Measurements from ENCODE around the gene TRPC1. TPM values are rescaled to one million over a fixed set of nuclear protein-coding genes. Genes with fewer than 3 reads are reported as not detected.

The TRPC1 gene
- total RNA-seq, 4 donors from 2014 or later: 20.5 to 120 (median 53.9) TPM

GRCh38 chr3:142849148-142849547 lies 125.3 kb downstream of the TRPC1 start:
- Histone ChIP-seq H3K4me1 (peaks cover 0 to 5% of the 10 kb centered on the region in 2 donors), H3K27me3 (no peaks in the 10 kb centered on the region), H3K4me3 (no peak overlapping the region), H3K27ac (no peak overlapping the region), H3K36me3 (no peaks in the 10 kb centered on the region), H3K9me3 (no peaks in the 10 kb centered on the region)
- TF ChIP-seq POLR2A (IDR thresholded peaks at IDR 0.05) (no peak), CTCF (IDR thresholded peaks at IDR 0.05) (no peak)
- DNase-seq: no peak
- intact Hi-C loops (cut with DNase I; ENCODE audit: low total_unique reads): no loop called here

DNA sequence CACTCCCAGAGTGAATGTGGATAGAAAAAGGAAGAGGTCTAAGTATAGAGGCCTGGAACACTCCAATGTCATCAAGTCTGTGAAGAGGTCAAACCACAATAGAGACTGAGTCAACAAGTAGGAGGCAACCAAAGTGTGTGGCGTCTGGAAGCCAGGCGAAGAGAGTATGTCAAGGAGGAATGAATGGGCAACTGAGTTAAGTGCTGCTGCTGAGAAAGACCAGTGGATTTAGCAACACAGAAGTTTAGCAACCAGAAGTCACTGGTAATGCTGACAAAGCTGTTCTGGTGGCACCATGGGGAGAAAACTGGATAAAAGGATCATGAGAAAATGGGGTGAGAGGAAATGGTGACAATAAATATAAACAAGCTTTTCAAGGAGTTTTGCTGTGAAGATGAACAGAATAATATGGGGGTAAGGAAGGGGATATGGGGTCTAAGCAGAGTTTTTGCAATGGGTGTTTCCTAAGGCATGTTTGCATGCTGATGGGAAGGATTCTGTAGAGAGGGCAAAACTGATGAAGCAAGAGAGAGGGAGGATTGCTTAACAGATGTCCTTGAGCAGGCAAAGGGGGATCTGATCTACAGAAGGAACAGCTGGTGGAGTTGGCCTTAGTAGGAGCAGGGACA lies 126.7 kb downstream of the TRPC1 start:
- Histone ChIP-seq H3K4me1 (peaks cover 0 to 6% of the 10 kb centered on the region in 2 donors), H3K36me3 (no peaks in the 10 kb centered on the region), H3K9me3 (no peaks in the 10 kb centered on the region), H3K27me3 (no peaks in the 10 kb centered on the region), H3K27ac (no peak overlapping the region), H3K4me3 (no peak overlapping the region)
- intact Hi-C loops (cut with DNase I; ENCODE audit: low total_unique reads): no loop called here
- no peak for DNase-seq
- TF ChIP-seq POLR2A (IDR thresholded peaks at IDR 0.05): no peak
- TF ChIP-seq CTCF (IDR thresholded peaks at IDR 0.05): no peak

GRCh38 chr3:142852009-142852408 lies 128.2 kb downstream of the TRPC1 start:
- Histone ChIP-seq H3K27ac (no peak overlapping the region), H3K4me3 (no peak overlapping the region), H3K27me3 (no peaks in the 10 kb centered on the region), H3K36me3 (no peaks in the 10 kb centered on the region), H3K9me3 (no peaks in the 10 kb centered on the region), H3K4me1 (peaks cover 0 to 6% of the 10 kb centered on the region in 2 donors)
- TF ChIP-seq CTCF (IDR thresholded peaks at IDR 0.05) (no peak), POLR2A (IDR thresholded peaks at IDR 0.05) (no peak)
- DNase-seq: no peak
- intact Hi-C loops (cut with DNase I; ENCODE audit: low total_unique reads): no loop called here

DNA sequence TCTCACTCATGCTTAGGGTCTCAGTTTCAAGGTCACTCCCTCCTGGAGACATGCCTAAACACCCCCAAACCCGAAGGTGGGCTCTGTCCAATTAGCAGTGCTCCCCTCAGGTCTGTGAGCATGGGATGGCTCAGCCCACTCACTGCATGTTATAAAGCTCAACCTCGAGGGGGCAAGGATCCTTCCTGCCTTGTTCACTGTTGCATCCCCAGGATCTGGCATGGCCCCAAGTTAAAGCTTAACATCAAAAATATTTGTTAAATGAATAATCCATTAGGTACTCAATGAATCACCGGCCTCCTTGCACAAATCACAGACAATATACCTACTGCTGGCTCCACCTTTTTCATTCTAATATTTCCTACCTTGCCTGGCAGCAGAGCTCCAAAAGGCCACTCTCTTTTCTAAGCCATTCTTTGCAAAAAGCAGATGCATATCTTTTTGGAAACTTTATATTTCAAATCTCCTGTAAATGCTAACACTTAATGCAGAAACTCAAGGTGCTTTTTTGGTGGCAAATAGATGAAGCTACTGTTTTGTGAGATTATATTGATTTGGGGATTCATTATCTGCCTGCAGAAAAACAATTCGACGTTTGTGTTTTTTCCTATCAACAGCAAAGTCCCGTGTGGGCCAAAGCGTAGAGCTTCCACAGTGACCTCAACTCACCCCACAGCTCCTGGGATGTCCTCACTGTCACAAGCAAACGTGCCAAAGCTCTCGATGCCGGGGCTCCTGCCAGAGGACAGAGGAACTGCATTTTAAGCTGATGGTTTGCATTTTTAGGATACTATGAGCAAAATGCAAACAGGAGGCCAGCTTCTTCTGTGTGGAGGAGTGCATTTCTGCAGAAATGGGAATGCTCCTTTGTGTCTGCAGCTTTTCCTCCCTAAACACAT lies 129.7 kb downstream of the TRPC1 start:
- Histone ChIP-seq H3K9me3 (no peaks in the 10 kb centered on the region), H3K4me3 (no peak overlapping the region), H3K4me1 (peaks cover 0 to 6% of the 10 kb centered on the region in 2 donors), H3K36me3 (no peaks in the 10 kb centered on the region), H3K27me3 (no peaks in the 10 kb centered on the region), H3K27ac (no peak overlapping the region)
- no peak for DNase-seq
- no peak for TF ChIP-seq POLR2A (IDR thresholded peaks at IDR 0.05)
- no peak for TF ChIP-seq CTCF (IDR thresholded peaks at IDR 0.05)
- intact Hi-C loops (cut with DNase I; ENCODE audit: low total_unique reads): no loop called here

GRCh38 chr3:142857056-142857455 lies 133.2 kb downstream of the TRPC1 start:
- intact Hi-C loops (cut with DNase I; ENCODE audit: low total_unique reads): no loop called here
- DNase-seq: no peak
- TF ChIP-seq CTCF (IDR thresholded peaks at IDR 0.05) (no peak), POLR2A (IDR thresholded peaks at IDR 0.05) (no peak)

More at GRCh38 chr3:142857056-142857455, 133.2 kb downstream of the TRPC1 start:
- Histone ChIP-seq H3K36me3 (no peaks in the 10 kb centered on the region), H3K27ac (no peak overlapping the region), H3K4me1 (peaks cover 0 to 6% of the 10 kb centered on the region in 2 donors), H3K27me3 (no peaks in the 10 kb centered on the region), H3K9me3 (no peaks in the 10 kb centered on the region), H3K4me3 (no peak overlapping the region)
